ENCODE results near the gene TMEM35A. TPM values are rescaled to one million over a fixed set of nuclear protein-coding genes. Genes with fewer than 3 reads are reported as not detected.

Gene TMEM35A
- total RNA-seq, 2 experiments from 2014 or later: not detected

DNA sequence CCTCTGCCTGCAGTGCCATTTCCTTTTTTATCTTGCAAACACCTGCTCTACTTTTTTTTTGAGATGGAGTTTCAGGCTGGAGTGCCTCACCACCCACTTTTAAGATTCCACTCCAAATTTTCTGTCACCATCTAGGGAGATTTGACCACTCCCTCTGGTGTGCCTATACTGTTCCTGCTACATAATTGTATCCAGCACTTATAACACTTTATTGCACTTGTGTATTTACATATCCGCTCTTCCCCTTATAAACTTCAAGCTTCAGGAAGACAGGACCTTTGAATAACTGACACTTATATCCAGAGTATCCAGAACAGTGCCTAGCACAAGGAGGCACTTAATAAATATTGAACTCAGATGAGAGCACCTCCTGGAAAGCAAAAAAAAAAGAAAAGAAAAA is 13.1 kb downstream of the TMEM35A start:
- Histone ChIP-seq H3K27ac (ENCODE audit: low read depth in 1 of 2, low read length in 2 of 2) (no peak overlapping the region), H3K9me3 (ENCODE audit: control insufficient read depth in 1 of 2, insufficient read depth in 1 of 2, low read length in 2 of 2) (no peaks in the 10 kb centered on the region), H3K4me1 (ENCODE audit: insufficient read depth, low read length) (no peaks in the 10 kb centered on the region), H3K27me3 (ENCODE audit: control insufficient read depth in 1 of 2, insufficient read depth in 2 of 2, low read length in 2 of 2) (no peaks in the 10 kb centered on the region), H3K36me3 (ENCODE audit: insufficient read depth, low read length) (no peaks in the 10 kb centered on the region), H3K4me3 (ENCODE audit: low read length) (no peak overlapping the region)
- Mint-ChIP-seq H3K36me3 (ENCODE audit: low read depth) (no peaks in the 10 kb centered on the region), H3K27ac (no peak overlapping the region), H3K27me3 (no peaks in the 10 kb centered on the region), H3K4me1 (ENCODE audit: low read depth) (peaks cover under 1% of the 10 kb centered on the region), H3K4me3 (no peak overlapping the region), H3K9me3 (no peaks in the 10 kb centered on the region)
- ChIA-PET POLR2A (no interaction called here), CTCF (no interaction called here)
- ATAC-seq (ENCODE audit: poor library complexity): no peak
- no peak for DNase-seq
- intact Hi-C loops (cut with DNase I, micrococcal nuclease): no loop called here
- TF ChIP-seq CTCF (IDR thresholded peaks at IDR 0.05): no peak

DNA sequence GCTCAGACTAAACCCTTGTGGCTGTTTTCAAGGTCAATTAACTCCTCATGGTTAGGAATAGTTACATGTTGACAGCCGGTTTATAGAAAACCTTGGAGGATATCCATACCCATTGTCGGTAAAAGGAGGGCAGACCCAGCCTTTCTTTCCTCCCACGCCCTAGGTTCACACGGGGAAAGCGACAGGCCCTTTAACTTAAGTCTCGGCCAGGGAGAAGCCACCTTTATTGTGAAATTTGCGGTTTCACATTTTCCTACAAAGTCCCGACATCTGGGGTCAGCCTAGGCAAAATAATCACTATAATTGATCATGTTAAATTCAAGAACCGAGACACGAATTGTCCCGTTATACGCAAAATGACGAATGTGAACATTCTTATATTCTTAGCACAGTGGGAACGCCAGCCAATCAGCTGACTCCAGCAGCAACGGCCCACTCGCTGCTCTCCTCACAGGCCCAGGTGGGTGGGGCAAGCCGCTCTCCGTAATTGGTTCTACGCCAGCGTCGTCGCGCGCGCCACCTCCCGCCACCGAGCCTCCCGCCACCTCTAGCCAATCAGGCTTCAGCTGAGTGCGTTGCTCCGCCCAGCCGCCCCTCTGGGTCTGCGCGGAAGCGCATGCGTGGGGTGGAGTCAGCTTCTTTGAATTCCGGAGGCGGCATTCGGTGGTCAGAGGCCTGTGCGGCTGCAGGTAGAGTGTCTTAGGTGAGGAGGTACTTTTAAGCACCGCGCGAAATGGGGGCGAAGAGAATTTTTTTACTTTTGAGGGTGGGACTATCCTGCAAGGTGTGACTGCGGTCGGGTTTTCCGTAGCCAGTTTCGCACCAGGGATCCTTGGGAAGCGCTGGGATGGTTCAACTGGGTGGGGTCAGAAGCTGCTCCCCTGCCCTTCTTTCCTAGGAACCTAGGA is 19.1 kb downstream of the TMEM35A start, which contains the start of gene CENPI:
CENPI (plus strand) TSS at position 659 of the 908 bp plus-strand sequence. CDS start 2,867 bp downstream, outside the sequence.
- DNase-seq: peak; percentile 86 to 96 (median 91)
- Histone ChIP-seq H3K9me3 (ENCODE audit: control insufficient read depth in 1 of 2, insufficient read depth in 1 of 2, low read length in 2 of 2) (no peaks in the 10 kb centered on the region), H3K27ac (ENCODE audit: low read depth in 1 of 2, low read length in 2 of 2) (peak within 1 kb of the TSS; percentile 66 to 87), H3K27me3 (ENCODE audit: control insufficient read depth in 1 of 2, insufficient read depth in 2 of 2, low read length in 2 of 2) (no peaks in the 10 kb centered on the region), H3K4me1 (ENCODE audit: insufficient read depth, low read length) (peaks cover 7% of the 10 kb centered on the region), H3K36me3 (ENCODE audit: insufficient read depth, low read length) (no peaks in the 10 kb centered on the region), H3K4me3 (ENCODE audit: low read length) (peak within 1 kb of the TSS; percentile 67)
- ATAC-seq (ENCODE audit: poor library complexity): peak; percentile 99
- ChIA-PET POLR2A (interaction anchor here (0.6 to 2.0 kb wide), 6 partner anchors 17 to 834 kb away, joined by 3 to 8 read pairs (median 4); partner anchors contain the start of genes CSTF2, TRMT2B and ZMAT1), CTCF (interaction anchor here (0.6 kb wide), 1 partner anchor 59 kb away, joined by 3 read pairs; no protein-coding TSS in a partner anchor)
- Mint-ChIP-seq H3K4me3 (peak within 1 kb of the TSS; percentile 92), H3K27me3 (no peaks in the 10 kb centered on the region), H3K27ac (peak within 1 kb of the TSS; percentile 95), H3K36me3 (ENCODE audit: low read depth) (peaks cover 4% of the 10 kb centered on the region), H3K9me3 (no peaks in the 10 kb centered on the region), H3K4me1 (ENCODE audit: low read depth) (peaks cover 22% of the 10 kb centered on the region)
- intact Hi-C loops (cut with DNase I, micrococcal nuclease): loop anchor here (2.0 to 5.0 kb wide), 5 partner anchors 45 to 310 kb away; partner anchors contain the start of genes BTK (in 1 of the 2), CSTF2 (in 1 of the 2), GLA (in 1 of the 2) and HNRNPH2 (in 1 of the 2)
- TF ChIP-seq CTCF (IDR thresholded peaks at IDR 0.05): no peak

DNA sequence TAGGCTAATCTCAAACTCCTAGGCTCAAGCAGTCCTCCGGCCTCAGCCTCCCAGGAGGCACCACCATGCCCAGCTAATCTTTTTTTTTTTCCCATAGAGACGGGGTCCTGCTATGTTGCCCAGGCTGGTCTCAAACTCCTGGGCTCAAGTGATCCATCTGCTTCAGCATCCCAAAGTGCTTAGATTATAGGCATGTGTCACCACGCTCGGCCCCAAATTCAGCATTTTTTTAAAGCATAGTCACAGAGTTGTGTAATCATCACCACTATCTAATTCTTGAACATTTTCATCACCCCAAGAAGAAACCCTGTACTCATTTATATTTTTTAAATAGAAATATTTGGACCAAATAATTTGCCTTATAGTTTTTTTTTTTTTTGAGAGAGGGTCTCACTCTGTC is 29.6 kb downstream of the TMEM35A start:
- no peak for TF ChIP-seq CTCF (IDR thresholded peaks at IDR 0.05)
- POLR2A ChIA-PET: no interaction called here
- CTCF ChIA-PET: no interaction called here

More for the DNA sequence above, 29.6 kb downstream of the TMEM35A start:
- DNase-seq: no peak
- H3K27me3 ChIP-seq (ENCODE audit: control insufficient read depth in 1 of 2, insufficient read depth in 2 of 2, low read length in 2 of 2): no peaks in the 10 kb centered on the region
- intact Hi-C loops (cut with DNase I, micrococcal nuclease): no loop called here
- H3K27ac ChIP-seq (ENCODE audit: low read depth in 1 of 2, low read length in 2 of 2): no peak overlapping the region
- Mint-ChIP-seq H3K4me3 (no peak overlapping the region), H3K9me3 (no peaks in the 10 kb centered on the region), H3K36me3 (ENCODE audit: low read depth) (no peaks in the 10 kb centered on the region), H3K27ac (no peak overlapping the region), H3K27me3 (no peaks in the 10 kb centered on the region), H3K4me1 (ENCODE audit: low read depth) (no peaks in the 10 kb centered on the region)
- H3K36me3 ChIP-seq (ENCODE audit: insufficient read depth, low read length): no peaks in the 10 kb centered on the region
- H3K4me1 ChIP-seq (ENCODE audit: insufficient read depth, low read length): no peaks in the 10 kb centered on the region
- H3K9me3 ChIP-seq (ENCODE audit: control insufficient read depth in 1 of 2, insufficient read depth in 1 of 2, low read length in 2 of 2): no peaks in the 10 kb centered on the region
- no peak for ATAC-seq (ENCODE audit: poor library complexity)
- H3K4me3 ChIP-seq (ENCODE audit: low read length): no peak overlapping the region
